Stimulated activated CD8-positive, alpha-beta memory T cell treated with anti-CD3 and anti-CD28 coated beads, Interleukin-15, amount 100 ng/mL, for 24 hours (primary cell): Measurements from ENCODE around the gene CDSN.
"Not testable (repeated sequence)": the region's sequence is repeated elsewhere in the genome, so short reads cannot be mapped to it uniquely, and the experiment has no call there.

Source experiments
- DNase-seq: peaks from one replicate; pipeline ENCODE4 v3.0.0-alpha.2; 2020; ENCODE audit warnings: low read depth

Gene CDSN

GRCh38 chr6:31086788-31087440 lies 33.3 kb downstream of the CDSN start:
- no peak for DNase-seq

- DNase-seq, result no peak
These were observed 36.4 kb downstream of the CDSN start for GRCh38 chr6:31083742-31084354.

DNA sequence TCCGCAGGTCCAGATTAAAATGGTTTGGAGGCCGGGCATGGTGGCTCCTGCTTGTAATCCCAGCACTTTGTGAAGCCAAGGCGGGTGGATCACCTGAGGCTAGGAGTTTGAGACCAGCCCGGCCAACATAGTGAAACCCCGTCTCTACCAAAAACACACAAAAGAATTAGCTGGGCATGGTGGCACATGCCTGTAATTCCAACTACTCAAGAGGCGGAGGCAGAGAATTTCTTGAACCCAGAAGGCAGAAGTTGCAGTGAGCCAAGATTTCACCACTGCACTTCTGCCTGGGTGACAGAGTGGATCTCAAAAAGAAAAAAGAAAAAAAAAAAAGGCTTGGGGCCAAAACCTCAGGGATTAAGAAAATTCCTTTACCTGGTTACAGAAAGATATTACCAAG lies 38.4 kb downstream of the CDSN start:
- no peak for DNase-seq

GRCh38 chr6:31079656-31080261 lies 40.5 kb downstream of the CDSN start:
- DNase-seq, result no peak

GRCh38 chr6:31076611-31077010 lies 43.6 kb downstream of the CDSN start:
- DNase-seq, result no peak

DNA sequence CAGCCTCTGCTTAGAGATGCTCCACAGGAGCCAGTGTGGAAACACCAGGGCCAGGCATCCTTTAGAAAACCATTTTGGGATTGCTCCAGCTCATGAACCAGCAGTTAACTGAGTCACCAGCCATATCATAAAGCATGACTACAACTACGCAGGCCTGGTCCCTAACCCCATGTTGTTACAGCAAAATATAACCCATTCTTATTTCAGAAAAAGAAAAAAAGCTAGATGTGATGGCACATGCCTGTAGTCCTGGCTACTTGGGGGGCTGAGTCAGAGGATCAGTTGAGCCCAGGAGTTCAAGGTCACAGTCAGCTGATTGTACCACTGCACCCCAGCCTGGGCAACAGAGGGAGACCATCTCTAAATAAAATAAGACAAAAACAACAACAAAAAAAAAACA lies 44.7 kb downstream of the CDSN start:
- no peak for DNase-seq

GRCh38 chr6:31074401-31074800 lies 45.8 kb downstream of the CDSN start:
- DNase-seq, result no peak

DNA sequence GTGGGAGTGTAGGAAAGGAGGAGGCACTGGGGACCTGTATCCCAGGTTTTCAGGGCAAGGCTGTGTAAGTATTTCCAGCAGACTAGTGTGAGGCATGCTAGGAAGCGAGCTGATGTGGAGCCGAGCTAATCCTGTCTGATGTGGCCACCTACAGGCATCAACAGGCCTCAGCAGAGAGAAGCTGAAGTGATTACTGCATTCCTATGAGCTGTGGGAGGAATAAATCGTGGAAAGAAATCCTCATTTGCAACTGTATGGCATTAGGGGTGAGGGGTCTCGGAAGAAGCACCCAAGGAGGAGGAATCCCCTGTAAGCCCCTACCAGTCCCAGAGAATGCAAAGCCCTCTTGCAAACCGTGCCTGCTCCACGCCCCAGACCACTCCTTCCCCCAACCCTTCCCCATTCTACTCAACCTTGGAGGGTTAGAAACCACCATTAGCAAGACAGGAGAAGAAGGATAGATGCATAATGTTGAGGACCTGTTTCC lies 49.5 kb downstream of the CDSN start:
- DNase-seq, result no peak

DNA sequence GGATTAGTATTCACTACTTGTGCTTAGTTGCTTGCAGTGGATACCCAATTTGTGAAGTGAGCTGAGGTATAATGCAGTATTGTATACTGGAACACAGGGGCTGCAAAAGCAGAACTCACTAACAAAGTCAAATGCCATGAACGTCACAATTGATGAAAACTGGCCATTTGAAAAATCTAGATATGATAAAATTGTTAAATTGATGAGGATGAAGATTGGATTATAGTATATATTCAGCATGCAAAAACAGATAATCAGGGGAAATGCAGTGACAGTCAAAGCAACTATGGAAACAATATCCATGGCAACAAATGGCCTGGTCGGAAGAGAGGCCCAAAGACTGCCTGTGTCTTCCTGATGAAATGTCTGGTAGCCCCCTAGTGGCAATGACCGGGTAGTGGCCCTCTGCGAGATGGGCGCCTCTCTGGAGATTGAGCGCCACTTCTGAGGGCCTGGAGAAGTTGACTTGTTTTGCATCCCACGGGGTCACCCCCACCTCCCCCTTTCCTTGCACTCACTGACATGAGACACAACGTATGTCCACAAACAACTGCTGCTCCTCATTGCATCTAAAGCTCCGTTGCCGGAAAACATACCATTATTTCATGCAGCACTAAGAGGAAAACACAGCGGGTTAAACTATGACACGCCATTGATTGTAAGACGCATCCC lies 51.4 kb downstream of the CDSN start:
- peak; percentile 27 for DNase-seq

DNA sequence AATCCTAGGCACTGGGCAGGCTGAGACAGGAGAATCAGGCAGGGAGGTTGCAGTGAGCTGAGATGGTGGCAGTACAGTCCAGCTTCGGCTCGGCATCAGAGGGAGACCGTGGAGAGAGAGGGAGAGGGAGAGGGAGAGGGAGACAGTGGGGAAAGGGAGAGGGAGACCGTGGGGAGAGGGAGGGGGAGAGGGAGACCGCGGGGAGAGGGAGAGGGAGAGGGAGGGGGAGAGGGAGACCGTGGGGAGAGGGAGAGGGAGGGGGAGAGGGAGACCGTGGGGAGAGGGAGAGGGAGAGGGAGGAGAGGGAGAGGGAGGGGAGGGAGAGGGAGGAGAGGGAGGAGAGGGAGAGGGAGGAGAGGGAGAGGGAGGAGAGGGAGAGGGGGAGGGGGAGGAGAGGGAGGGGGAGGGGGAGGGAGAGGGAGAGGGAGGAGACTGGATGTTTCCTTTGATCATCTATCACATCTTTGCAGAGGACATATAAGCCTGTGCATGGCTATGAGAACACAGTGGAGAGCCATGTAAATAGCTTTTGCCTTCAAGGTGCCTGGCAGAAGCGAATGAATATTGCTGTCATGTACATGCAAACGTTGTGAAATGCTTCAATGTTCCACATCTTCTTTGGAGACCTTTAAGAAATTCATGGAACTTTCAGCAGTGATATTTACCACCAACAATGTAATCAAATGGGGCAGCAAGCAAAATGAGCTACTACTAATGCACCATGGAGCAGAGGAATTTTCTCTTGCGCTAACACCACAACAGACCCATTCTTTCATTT lies 52.2 kb downstream of the CDSN start:
- not testable (repeated sequence) for DNase-seq

GRCh38 chr6:31067028-31067427 lies 53.2 kb downstream of the CDSN start:
- DNase-seq, result not testable (repeated sequence)

DNA sequence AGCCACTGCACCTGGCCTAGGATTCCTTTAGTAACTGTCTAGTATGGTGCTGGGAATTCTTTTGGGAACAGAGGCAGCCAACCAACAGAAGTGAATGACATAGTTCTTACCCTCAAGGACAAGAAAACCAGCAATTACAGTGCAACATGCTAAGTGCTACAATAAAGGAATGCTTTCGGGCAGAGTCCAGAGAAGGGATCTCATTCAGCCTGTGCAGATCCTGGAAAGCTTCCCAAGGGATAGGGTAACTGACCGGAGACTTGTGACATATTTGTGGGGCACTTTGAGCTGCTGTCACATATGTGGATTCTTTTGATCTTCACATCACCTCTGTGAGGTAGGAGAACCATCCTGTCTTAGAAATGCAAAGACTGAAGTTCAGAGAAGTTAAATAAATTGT lies 54.7 kb downstream of the CDSN start:
- DNase-seq, result no peak
